ENCODE measurements around the gene BRICD5.
"Not testable (repeated sequence)": the region's sequence is repeated elsewhere in the genome, so short reads cannot be mapped to it uniquely, and the experiment has no call there.

The BRICD5 gene

GRCh38 chr16:2205967-2206313, 4.7 kb downstream of the BRICD5 start:
- no peak for TF ChIP-seq POLR2A (IDR thresholded peaks at IDR 0.05; ENCODE audit: low read depth, low read length)
- DNase-seq (ENCODE audit: insufficient read length, low spot score): no peak
- FAIRE-seq: no peak

- no peak for FAIRE-seq
- peak; percentile 99 for DNase-seq (ENCODE audit: insufficient read length, low spot score)
- TF ChIP-seq POLR2A (IDR thresholded peaks at IDR 0.05; ENCODE audit: low read depth, low read length): peak; percentile 52
Observed at GRCh38 chr16:2205104-2205966, 5.3 kb downstream of the BRICD5 start, which contains the start of gene MLST8. MLST8 (plus strand) TSS chr16:2205454; CDS start chr16:2206086, 632 bp downstream.

- no peak for TF ChIP-seq POLR2A (IDR thresholded peaks at IDR 0.05; ENCODE audit: low read depth, low read length)
- DNase-seq (ENCODE audit: insufficient read length, low spot score) (no peak), FAIRE-seq (no peak)
Observed at GRCh38 chr16:2204416-2205103, 6.1 kb downstream of the BRICD5 start.

- not testable (repeated sequence) for DNase-seq (ENCODE audit: insufficient read length, low spot score); FAIRE-seq
Observed at GRCh38 chr16:2203119-2203688, 7.5 kb downstream of the BRICD5 start.

DNA sequence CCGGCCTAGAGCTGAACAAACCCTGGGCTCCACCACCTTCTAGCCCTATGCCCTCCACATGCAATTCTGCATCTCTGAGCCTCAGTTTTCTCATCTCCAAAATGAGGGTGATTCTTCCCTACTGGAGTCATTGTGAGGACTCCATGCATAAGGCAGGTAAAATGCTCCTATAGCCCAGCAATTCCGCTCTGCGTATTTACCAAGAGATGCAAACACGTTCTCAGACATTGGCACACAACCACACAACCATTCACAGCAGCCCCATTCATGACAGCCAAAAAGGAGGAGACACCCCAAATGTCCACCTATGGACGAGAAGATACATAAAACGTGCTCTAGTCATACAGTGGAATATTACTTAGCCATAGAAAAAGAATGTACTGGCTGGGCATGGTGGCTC, 10.3 kb downstream of the BRICD5 start:
- no peak for DNase-seq (ENCODE audit: insufficient read length, low spot score)
- no peak for TF ChIP-seq POLR2A (IDR thresholded peaks at IDR 0.05; ENCODE audit: low read depth, low read length)
- FAIRE-seq: no peak

- no peak for FAIRE-seq
- TF ChIP-seq POLR2A (IDR thresholded peaks at IDR 0.05; ENCODE audit: low read depth, low read length): no peak
- DNase-seq (ENCODE audit: insufficient read length, low spot score): no peak
Observed at GRCh38 chr16:2199621-2200139, 11.0 kb downstream of the BRICD5 start.

DNA sequence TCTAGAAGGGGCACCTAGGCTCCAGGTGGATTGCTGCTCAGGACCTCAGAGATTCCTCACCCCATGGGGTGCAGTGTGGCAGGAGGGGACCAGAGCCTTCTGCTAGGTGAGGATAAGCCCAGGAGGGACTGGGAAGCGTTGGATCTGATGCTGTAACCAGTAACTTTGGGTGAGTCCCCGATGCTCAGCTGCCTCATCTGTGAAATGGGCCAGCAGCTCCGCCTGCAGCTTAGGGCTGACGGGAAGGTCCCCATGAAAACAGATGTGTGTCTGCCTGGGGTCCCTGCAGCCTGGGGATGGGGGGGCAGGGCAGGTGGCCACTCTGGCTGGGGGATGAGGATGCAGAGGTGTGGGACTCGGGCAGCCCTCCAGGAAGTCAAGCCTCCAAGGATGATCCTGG, 11.6 kb downstream of the BRICD5 start:
- FAIRE-seq: no peak
- no peak for TF ChIP-seq POLR2A (IDR thresholded peaks at IDR 0.05; ENCODE audit: low read depth, low read length)
- no peak for DNase-seq (ENCODE audit: insufficient read length, low spot score)

DNA sequence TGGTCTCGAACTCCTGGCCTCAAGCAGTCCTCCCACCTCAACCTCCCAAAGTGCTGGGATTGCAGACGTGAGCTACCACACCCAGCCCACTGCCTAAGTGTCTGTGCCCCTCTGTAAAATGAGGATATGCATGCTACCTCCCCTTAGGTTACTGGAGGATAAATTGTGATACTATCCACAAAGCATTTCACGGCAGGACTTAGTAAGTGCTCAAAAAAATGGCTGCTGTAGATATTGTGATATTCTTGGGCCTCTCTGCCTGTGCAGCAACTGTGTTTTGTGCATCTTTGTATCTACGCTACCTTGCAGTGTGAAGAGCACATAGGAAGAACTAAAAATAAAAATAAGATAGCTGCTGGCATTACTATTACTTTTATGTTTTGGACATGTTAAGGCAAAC, 12.4 kb downstream of the BRICD5 start:
- no peak for TF ChIP-seq POLR2A (IDR thresholded peaks at IDR 0.05; ENCODE audit: low read depth, low read length)
- no peak for FAIRE-seq
- DNase-seq (ENCODE audit: insufficient read length, low spot score): no peak

DNA sequence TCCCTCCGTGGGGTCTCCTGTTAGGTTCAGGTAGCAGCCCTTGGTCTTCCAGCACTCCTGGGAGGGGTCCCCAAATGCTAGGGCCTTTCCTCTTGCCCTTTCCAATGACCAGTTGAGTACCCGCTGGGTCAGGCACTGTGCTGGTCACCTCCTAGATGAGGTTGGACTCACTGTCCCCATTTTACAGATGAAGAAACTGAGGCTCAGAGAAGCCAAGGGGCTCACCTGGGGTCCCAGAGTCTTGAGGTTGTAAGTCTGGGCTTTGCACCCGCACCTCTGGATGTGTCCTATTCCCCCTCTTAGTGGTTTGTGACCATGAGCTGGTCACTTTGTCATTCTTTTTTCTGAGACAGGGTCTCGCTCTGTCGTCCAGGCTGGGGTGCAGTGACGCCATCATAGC, 12.9 kb downstream of the BRICD5 start:
- no peak for TF ChIP-seq POLR2A (IDR thresholded peaks at IDR 0.05; ENCODE audit: low read depth, low read length)
- FAIRE-seq (no peak), DNase-seq (ENCODE audit: insufficient read length, low spot score) (no peak)

GRCh38 chr16:2196981-2197511, 13.6 kb downstream of the BRICD5 start:
- DNase-seq (ENCODE audit: insufficient read length, low spot score) (no peak), FAIRE-seq (no peak)
- no peak for TF ChIP-seq POLR2A (IDR thresholded peaks at IDR 0.05; ENCODE audit: low read depth, low read length)

DNA sequence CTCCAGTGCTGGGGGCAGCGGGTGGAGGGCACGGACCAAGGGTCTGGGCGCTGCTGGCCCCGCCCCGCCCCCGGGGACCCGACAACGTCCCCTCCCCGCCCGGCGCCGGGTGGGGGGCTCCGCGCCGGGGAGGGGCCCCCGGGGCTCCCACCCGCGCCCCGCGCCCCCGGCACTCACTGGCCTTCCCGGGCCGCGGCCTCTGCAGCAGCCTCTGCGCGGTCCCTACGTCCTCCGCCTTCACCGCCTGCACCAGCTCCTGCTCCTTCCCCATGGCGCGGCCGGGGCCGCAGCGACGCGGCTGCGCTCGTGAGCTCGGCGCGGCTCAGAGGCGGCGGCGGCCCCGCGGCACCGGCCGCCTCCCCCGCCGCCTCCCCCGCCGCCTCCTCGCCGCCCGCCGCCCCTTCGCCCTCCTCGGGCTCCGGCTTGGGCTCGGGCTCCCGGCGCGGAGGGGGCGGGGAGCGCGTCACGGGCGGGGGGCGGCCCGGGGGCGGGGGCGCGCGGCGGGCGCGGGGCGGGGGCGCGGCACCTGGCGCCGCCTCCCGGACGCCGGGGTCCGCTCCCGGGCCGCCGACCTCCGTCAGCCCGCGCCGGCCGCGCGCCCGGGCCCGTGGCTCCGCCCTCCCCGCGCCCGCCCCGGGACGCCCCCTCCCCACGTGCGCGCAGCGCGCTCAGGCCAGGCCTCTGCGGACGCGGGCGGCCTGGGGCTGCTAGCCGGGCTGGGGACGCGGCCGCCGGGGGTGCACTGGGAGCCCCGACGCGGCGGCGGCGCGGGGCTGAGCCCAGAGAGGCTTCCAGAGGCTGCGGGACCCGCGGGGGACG, 14.3 kb downstream of the BRICD5 start, which contains the start of gene CASKIN1:
CASKIN1 (minus strand) TSS at position 444 of the 819 bp plus-strand sequence; CDS start at position 271, 173 bp downstream.
- FAIRE-seq (no peak), DNase-seq (ENCODE audit: insufficient read length, low spot score) (no peak)
- TF ChIP-seq POLR2A (IDR thresholded peaks at IDR 0.05; ENCODE audit: low read depth, low read length): no peak

DNA sequence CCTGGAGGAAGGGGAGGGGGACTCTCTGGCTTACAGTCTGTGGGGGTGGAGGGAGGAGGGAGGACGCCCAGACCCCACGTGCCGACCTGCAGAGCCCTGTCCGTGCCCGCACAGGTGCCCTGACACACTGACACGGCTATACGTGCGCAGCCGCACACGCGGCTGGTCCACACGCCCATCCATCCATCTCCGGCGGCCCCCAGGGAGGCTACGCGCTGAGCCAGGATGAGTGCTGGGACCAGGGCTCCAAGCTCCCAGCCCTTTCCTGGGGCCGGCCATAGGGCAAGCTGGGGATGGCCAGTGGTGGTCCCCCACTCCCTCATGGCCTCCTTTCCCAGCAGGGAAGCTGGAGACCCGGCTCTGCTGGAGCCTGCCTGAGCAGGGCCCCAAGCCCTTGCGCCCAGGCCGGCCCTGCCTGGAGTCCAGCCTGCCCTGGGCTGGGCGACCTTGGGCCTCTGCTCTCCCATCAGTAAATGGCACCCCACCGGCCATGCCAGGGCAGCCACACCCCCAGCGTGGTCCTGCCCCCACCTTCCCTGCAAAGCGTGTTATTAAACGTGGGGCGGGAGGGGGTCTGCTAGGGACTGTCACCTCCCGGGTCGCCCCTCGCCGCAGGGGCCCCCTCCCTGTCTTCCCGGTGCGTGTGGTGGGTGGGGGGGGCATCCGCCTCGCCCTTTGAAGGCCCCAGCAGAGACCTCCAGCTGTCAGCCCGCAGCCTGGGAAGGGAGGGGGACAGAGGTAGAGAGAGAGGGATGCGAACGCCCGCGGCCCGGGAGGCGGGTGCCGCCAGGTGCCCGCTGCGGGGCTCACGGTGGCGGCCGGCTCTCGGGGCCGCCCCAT, 15.1 kb downstream of the BRICD5 start:
- DNase-seq (ENCODE audit: insufficient read length, low spot score) (no peak), FAIRE-seq (no peak)
- TF ChIP-seq POLR2A (IDR thresholded peaks at IDR 0.05; ENCODE audit: low read depth, low read length): no peak
